Gastrocnemius medialis (tissue), 4 donors: ENCODE results near the gene FAM168A.

Experiments
- CTCF ChIP-seq, 5 experiments: fragments of 450-650 bp in 3 of 5; fragments of 200-600 bp in 2 of 5; sonication (generic) in 2 of 5; IDR thresholded peaks in 4 of 5; conservative IDR thresholded peaks in 1 of 5; 1 replicate in 4 of 5; 2 replicates in 1 of 5; pipeline ENCODE4 v1.5.1; 2016 to 2019; ENCODE audit warnings: antibody characterized with exemption in 5 of 5, mild to moderate bottlenecking in 3 of 5, moderate library complexity in 3 of 5
- POLR2A ChIP-seq, 2 donors: fragments of 450-650 bp; IDR thresholded peaks; one replicate each; pipeline ENCODE4 v1.6.1; 2017; ENCODE audit warnings: antibody characterized with exemption in 2 of 2, mild to moderate bottlenecking in 2 of 2, moderate library complexity in 2 of 2

GRCh38 chr11:73359341-73359740 is 238.6 kb downstream of the FAM168A start:
- TF ChIP-seq CTCF (IDR thresholded peaks at IDR 0.05 in 4 of 5, conservative IDR thresholded peaks at IDR 0.05 in 1 of 5) (no peak), POLR2A (IDR thresholded peaks at IDR 0.05) (no peak)
